Left renal pelvis (tissue), 4 donors: Measurements from ENCODE around the gene PAXX. TPM values are rescaled to one million over a fixed set of nuclear protein-coding genes. Genes with fewer than 3 reads are reported as not detected.
"Not testable (repeated sequence)": the region's sequence is repeated elsewhere in the genome, so short reads cannot be mapped to it uniquely, and the experiment has no call there.

Experiments
- DNase-seq, 4 donors: peaks; one replicate each; pipeline ENCODE4 v3.0.0-alpha.2; 2013; ENCODE audit warnings: low read depth in 4 of 4, low spot score in 3 of 4
- polyA plus RNA-seq, 4 donors: library from polyadenylated mRNA; unstranded; fragments of 120-200 nt; gene quantifications; one replicate each; pipeline ENCODE4 v1.2.1, GENCODE V29; 2013; ENCODE audit not compliant: insufficient read length in 4 of 4

Gene PAXX
- polyA plus RNA-seq, 4 donors = 22.4 to 46.5 (median 28.3) TPM

- no peak for DNase-seq
These were observed 5.6 kb downstream of the PAXX start for GRCh38 chr9:136997830-136998234.

DNA sequence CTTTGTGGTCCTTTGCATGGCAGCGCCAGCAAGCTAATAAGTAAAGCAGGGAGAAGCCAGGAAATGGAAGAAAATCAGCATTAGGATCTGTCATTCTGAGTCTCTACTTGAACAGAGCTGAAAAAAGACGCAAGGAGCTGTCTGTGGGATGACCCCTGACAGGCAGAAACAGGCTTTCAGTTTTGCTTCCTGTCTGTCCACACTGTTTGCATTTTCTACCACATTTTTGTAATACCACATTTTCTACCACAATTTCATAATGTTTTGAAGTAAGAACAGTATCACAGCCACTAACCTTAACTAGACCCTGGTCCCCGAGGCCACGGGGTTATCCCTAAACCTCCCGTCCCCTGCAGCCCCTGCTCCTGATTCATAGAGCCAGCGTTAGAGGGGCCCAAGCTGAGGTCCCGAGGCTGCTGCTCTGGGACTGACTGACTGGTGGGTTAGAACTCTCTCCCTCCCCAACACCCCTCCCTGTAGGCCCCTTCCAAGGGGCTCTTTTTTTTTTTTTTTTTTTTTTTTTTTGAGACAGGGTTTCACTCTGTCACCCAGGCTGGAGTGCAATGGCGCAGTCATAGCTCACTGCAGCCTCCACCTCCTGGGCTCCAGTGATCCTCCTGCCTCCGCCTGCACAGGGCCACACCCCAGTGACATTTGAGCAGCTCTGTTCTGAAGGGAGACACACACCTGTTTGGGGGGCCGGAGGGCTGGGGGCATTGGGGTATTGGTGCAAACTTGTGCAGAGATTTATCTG is 8.1 kb downstream of the PAXX start:
- DNase-seq = no peak

DNA sequence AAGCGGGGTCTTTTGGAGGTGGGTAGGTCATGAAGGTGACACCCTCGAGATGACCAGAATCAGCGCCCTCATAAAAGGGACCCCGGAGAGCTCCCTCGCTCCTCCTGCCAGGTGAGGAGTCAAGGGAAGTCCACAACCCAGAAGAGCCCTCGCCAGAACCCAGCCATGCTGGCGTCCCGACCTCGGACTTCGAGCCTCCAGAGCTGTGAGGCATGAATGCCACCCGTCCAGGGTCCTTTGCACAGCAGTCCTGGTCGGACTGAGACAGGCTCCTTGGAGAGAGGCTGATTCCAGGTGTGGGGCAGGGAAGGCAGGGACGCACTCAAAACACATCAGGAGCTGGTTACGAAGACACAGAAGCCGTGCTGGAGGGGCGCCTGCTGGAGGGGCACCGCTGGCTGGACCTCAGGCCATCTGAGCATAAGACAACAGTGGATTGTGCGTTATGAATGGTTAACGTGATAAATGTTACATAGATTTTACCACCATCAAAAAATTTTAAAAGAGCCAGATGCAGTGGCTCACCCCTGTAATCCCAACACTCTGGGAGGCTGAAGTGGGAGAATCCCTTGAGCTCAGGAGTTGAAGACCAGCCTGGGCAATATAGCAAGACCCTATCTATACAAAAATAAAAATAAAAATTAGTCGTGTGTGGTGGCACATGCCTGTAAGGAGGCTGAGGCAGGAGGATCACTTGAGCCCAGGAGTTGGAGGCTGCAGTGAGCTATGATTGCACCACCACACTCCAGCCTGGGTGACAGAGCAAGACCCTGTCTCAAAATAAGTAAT is 9.8 kb downstream of the PAXX start:
- no peak for DNase-seq

- DNase-seq = no peak
These were observed 10.4 kb downstream of the PAXX start for GRCh38 chr9:137002646-137003041.

GRCh38 chr9:137004285-137004684 is 12.1 kb downstream of the PAXX start:
- DNase-seq = not testable (repeated sequence)

GRCh38 chr9:137006116-137007003 is 14.1 kb downstream of the PAXX start:
- no peak for DNase-seq

DNA sequence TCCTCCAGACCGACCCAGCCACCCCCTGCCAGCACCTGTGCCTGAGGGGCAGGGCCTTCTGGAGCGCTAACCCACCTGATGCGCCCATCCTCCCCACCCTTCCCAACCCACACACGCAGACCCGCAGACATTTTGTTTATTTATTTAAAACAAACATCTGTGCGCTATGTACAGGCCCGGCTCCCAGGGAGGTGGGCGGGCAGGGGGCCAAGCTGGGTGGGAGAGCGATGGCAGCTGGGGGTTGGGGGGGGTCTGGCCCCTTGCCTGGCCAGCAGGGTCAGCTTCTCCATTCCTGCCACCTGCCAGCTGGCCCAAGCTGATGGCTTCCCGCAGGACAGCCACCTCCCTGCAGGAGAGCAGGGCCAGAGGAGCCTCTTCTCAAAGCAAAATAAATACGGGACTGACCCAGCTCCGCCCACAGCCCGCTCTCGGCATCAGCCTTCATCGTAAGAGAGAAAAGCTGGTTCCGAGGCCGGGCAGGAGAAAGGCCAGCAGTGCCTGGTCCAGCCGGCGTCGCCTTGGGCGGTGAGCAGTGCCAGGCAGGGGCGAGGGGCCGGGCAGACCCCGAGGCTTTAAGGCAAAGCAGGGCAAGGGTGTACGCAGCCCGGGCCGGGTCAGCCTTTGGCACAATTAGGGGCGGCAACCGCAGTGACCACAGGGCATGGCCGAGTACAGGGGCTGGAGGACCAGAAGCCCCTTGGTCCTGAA is 15.0 kb downstream of the PAXX start:
- no peak for DNase-seq

DNA sequence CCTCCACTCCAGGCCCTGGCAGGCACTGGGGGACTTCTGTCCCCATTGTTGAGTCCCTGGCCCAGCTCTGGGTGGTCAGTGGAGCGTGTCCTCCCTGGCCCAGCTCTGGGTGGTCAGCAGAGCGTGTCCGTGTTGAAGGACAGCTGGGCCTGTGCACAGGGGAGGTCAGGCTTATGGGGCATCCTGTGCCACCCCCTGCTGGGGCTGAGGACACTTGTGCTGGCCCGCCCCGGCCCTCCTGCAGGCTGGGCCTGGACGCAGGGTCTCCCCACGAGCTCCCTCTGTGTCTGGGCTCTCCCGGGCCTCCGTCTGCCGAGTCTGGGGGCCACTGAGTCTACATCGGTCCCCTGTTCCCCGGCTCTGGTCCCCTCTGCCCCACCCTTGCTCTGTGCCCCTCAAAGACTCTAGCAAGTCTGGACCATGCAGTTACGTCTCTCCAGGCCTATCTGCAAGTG is 15.6 kb downstream of the PAXX start:
- no peak for DNase-seq

DNA sequence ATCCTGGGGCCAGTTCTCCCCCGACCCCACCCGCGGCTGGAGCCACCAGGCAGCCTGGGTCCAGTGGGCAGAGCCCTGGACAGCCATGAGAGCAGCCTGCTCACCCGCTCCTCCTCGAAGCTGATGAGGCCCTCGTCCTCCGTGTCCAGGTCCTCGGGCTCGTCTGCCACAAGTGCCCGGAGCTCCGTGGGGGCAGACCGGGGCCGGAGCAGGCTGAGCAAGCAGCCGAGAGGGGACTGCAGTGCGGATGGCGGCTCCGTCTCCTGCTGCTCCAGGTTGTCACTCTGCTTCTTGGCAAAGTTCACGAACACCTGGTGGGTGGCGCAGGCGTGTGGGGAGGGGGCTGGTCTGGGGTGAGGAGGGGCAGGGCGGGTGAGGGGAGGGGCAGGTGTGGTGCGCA is 16.1 kb downstream of the PAXX start:
- DNase-seq = no peak

DNA sequence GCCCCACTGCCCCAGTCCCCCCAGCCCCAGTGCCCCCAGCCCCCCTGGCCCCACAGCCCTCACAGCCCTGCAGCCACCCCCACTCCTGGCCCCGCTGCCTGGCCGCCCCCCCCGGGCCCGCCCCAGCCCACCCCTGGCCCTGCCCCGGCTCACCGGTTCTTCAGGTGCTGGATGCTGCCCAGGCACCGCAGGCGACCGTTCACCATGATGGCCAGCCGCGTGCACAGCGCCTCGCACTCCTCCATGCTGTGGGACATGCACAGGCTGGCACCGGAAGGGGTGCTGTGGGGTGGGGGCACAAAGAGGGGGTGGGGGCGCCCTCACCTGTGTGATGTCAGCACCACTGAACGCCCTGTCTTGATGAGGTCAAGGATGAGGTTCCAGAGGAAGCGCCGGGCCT is 17.0 kb downstream of the PAXX start:
- no peak for DNase-seq

DNA sequence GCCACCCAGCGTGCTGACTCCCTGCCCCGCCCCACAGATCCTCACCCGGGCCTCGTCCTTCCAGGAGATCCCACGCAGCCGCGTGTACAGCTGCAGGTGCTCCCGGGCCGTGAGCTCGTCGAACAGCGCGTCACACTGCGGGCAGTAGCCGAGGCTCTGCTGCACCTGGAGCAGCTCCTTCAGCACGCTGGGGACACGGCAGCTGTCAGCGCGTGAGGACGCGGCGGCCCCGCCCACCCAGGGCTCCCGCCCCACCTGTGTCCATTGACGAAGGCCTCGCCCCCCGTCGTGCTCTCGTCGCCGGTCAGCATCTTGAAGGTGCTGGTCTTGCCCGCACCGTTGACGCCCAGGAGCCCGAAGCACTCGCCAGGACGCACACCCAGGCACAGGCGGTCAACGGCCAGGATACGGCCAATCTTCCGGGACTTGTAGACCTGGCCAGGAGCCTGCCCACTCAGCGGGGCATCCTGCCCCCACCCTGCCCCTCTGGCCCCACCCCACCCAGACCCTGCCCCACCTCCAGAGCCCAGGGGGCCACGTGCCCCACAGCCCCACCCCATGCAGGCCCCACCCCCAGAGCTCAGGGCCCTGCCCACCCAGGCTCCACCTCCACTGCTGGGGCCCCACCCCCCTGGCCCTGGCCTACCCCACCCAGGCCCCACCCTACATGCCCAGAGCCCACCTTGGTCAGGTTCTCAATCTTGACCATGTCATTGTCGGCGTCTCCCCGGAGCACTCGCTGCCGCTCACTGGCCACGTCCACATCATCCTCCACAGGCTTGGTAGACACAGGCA is 17.9 kb downstream of the PAXX start:
- no peak for DNase-seq

- no peak for DNase-seq
These were observed 18.9 kb downstream of the PAXX start for GRCh38 chr9:137011156-137011555.

- no peak for DNase-seq
These were observed 19.9 kb downstream of the PAXX start for GRCh38 chr9:137011907-137012675.

- DNase-seq = no peak
These were observed 20.7 kb downstream of the PAXX start for GRCh38 chr9:137012694-137013570.

DNA sequence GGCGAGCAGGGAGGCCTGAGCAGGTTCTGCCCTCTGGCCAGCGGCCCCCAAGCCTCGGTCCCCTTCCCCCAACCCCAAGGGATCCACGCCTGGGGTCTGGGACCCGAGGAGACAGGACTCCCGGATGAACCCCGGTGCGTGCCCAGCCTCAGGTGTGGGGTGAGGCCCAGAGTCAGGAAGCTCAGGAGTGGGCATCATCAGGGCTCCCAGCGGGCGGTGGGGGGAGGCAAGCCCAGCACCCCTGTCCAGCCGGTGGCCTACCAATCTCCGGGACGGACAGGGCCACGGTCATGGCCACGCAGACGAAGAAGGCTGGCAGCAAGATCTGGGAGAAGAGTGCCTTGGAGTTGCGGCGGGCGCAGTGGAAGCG is 21.3 kb downstream of the PAXX start:
- DNase-seq = no peak

- no peak for DNase-seq
These were observed 21.9 kb downstream of the PAXX start for GRCh38 chr9:137014166-137014565.

DNA sequence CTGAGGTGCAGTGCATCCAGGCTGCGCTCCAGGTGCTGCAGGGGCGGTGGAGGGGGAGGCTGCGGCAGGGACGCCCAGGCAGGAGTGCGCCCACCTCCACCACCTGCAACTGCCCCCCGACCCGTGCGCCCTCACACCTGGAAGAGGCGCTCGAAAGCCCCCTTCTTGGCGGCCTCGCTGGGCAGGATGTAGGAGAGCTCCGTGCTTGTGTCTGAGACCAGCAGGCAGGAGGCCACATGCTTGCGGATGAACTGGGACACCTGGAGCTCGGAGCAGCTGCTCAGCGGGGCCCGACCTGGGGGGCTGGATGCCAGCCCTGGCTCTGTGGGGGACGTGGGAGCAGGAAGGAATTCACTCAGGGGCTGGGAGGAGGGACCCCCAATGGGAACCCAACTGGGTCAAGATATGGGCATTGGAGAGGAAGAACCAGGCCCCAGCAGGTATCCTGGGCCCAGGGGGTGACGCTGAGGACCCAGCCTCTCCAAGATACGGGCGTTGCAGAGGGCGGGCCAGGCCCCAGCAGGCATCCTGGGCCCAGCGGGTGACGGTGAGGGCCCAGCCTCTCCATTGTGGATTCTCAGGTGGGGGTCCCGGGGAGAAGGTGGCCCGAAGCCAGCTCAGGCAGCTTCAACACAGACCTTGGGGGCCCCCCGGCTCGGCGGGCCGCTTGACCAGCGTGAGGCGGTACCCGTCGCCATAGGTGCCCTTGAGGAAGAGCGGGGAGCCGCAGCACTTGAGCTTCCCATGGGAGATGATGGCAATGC is 22.7 kb downstream of the PAXX start:
- DNase-seq = no peak
